HG03060 (cell line): ENCODE measurements around the gene HSP90AB1.
A peak's percentile ranks its signal among the peaks of the same experiment; 100 is the strongest.

Experiments used
- ATAC-seq: cut with Tn5 transposase; IDR thresholded peaks from one replicate; pipeline ENCODE4 v1.9.1; 2021; ENCODE audit warnings: low read depth, moderate number of reproducible peaks; ENCODE audit not compliant: unreplicated experiment

HSP90AB1 gene

DNA sequence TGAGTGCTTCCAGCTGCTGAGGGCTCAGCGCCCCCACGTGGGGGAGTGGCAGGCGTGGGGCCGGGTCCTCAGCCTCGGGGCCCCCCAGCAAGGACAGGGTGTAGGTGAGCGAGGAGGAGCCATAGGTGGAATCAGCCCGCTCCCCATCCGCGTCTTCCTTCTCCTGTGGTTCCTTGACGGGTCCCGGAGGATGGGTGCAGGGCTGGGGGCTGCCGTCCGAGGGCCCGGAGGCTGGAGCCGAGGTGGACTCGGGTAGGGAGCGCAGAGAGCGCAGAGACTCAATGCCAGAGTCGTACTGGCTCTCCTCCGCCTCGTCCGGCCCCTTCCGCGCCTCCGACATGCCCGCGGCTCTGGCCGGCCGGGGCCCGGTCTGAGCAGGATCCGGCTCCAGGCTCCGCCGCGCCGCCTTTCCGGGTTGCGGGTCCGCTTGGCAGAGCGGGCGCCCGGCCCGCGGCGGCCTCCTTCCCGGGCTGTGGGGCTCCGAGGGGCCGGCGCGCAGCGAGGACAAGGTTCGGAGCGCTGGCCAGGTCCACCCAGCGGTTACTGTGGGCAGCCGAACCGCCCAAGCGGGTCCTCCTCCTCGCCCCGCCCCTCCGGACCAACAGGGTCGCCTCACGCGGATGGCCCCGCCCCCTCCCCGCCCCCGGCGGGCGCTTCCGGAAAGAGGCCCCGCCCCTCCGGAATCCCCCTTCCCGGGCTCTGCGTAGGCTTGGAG, 18.3 kb downstream of the HSP90AB1 start, which contains the start of gene NFKBIE:
Gene NFKBIE (minus strand): TSS at position 545 of the 715 bp plus-strand sequence. CDS start 205 bp downstream, at position 340.
- peak; percentile 4 for ATAC-seq

DNA sequence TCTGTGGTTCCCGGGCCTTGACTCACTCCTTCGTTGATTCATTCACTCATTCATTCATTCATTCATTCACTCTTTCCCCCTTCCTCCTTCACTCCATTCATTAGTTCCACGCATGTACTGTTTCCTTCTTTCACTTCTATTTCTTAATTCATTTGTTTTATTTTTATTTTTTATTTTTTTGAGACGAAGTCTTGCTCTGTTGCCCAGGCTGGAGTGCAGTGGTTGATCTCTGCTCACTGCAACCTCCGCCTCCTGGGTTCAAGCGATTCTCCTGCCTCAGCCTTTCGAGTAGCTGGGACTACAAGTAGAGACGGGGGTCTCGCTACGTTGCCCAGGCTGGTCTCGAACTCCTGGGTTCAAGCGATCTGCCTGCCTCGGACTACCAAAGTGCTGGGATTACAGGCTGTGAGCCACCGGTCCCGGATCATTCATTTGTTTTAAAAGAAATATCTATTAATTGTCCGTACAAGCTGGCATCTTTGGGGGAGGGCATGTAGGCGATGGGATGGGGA, 18.9 kb downstream of the HSP90AB1 start:
- peak; percentile 29 for ATAC-seq

DNA sequence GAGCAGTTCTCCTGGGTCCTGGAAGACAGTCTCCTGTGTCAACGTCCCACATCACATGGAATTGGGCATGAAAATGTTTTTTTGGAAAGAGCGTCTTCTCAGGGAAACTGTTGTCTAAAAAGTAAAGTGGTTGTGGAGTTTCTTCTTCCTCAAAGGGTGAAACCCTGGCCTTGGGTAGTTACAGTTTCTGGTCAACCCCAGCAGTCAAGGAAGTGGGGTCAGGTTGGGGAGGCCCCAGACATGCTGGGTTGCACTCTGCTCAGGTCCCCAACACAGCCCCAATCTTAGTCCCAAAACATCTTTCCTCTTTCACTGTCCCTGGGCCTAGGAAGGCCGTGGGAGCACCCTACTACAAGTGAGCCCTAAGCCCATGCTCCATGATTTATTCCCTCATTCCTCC, 19.4 kb downstream of the HSP90AB1 start:
- no peak for ATAC-seq

DNA sequence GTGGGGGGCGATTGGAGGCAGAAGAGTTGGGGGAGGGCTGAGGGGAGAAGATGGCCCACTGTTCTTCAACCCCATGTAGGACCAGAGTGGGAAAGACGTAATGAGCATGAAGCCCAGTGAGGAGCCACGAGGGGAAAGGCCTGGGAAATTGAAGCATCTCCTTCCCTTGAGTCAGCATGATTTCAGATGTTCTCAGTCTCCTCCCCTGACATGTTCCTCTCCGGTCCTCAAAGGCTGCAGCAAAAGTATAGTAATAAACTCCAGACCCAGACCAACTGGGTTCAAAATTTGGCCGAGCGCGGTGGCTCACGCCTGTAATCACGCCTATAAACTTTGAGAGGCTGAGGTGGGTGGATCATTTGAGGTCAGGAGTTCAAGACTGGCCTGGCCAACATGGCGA, 20.4 kb downstream of the HSP90AB1 start:
- ATAC-seq = no peak

DNA sequence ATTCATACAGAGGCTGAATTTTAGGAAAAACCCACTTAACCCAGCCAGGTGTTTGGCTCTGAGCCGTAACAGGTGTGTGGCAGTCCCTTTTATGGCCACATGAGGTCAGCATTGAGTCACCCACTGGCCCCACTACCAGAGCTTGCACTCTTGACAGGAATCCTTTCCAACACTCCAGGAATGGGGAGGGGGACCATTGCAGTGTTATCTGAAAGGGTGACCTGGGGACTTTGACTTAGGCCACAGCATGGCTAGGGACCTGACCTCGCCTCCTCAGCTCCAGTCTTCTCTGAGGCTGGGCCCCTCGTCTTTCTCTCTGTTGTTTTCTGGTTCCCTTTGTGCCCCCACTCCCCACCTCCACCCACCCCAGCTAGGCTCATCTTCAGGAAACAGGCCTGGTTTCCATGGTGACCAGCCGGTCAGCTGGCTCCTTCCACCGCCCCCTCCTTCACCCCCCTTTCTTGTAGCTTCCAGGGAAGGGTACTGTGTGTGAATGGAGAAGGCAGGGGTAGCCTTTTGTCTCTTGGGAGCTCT, 21.3 kb downstream of the HSP90AB1 start:
- ATAC-seq = no peak

DNA sequence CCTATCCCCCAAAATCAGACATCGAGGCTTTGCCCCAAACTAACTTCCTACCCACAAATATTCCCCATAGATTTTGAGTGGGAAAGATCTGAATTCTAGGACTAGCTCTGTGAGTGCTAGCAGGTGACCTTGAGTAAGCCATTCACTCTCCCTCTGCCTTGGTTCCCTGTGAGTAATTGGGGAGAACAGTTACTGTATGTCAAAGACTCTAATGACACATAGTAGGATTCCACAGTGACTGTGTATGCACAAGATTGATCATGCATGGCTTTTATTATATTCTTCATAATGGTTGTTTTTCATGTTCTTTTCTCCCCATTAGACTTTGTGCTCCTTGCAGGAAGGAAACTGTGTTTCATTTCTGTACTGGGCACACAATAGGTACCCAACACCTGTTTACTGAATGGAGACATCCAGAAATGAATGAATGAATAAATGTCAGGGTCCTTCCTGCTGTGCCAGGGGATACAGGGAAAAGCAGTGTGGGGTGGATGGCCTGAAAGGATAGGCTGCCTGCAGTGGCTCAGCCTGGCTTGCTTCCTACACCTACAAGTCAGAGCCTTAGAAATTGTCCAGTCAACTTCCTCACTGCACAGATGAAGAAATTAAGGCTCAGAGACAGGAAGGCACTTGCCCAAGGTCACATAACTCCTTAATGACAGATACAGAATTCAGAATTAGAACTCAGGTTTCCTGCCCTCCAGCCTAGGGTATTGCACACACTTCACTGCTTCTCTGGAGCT, 22.4 kb downstream of the HSP90AB1 start:
- ATAC-seq = no peak

DNA sequence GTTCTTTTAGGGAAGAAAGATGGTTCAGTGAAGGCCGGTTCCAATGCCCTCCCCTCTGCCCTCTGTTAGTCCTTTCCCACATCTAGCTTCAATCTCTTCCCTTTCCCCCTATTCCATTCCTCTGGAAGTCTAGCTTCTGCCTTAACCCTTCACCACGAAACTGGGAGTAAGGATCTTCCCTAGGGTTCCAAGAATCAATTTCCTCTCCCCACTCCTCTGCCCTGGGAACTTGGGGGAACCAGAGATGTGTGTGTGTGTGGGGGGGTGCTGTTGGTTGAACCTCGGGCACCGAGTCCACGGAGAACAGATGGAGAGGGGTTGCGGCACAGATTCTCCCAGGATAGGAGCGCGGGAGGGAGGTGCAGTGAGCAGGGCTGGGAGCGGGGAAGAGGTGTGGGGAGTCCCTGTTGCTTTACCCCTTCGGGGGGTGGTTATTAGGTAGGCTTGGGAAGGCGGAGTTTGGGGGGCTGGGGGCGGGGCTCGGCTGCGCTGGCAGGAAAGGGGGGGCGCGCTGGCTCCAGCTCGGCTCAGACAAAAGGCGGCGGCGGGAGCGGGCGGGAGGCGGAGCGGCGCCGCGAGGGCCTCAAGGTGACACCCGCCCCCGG, 23.1 kb downstream of the HSP90AB1 start, which contains the start of gene TMEM151B:
Gene TMEM151B (plus strand): TSS at position 530 of the 605 bp plus-strand sequence. CDS start 293 bp downstream, outside the sequence.
- no peak for ATAC-seq

DNA sequence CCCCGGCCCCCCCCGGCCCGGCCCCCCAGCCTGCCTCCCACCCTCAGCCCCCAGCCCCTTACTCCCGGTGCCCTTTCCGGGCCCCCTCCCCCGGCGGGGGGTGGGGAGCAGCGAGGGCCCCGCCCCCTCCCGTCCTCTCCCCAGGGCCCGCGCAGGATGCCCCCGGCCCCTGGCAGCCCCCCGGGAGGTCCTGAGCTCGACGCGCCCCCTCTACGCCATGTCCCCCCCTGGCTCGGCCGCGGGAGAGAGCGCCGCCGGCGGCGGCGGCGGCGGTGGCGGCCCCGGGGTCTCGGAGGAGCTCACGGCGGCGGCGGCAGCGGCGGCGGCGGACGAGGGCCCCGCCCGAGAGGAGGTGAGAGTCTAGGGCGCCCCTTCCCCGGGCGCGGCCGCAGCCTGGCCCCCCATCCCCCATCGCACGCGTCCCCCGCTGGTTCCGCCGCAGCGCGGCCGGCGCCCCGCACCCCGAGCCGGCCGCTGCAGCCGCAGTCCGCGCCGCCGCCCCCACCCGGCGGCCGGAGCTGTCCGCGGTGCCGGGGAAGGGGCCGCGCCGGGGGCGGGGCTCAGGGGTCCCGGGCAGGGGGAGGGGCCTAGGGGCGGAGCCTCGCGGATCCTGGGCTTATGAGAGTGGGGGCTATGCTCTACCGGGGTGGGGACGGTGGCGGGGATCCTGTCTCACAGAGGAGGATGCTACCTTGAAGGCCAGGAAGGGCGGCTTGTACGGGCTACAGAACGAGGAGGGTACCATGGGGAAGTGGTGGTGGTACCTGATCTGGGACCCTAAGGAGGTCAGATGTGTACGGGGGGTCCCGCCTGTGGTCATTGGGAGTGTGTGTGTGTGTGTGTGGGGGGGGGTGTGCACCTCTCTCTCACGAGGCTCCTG, 23.9 kb downstream of the HSP90AB1 start:
- no peak for ATAC-seq

DNA sequence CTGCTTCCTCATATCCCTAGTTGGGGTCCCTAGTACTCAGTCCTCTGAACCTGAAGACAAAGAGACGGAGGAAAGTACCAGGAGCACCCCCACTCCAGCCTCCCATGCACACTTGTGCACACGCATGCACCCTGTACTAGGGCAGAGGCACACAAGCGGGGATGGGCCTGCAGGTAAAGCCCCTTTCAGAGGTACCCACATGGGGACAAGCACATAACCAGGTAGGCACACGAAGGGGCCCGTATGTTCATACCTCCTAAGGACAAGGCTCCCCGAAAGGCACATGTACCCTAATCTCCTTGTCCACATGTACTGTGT, 24.5 kb downstream of the HSP90AB1 start:
- no peak for ATAC-seq

DNA sequence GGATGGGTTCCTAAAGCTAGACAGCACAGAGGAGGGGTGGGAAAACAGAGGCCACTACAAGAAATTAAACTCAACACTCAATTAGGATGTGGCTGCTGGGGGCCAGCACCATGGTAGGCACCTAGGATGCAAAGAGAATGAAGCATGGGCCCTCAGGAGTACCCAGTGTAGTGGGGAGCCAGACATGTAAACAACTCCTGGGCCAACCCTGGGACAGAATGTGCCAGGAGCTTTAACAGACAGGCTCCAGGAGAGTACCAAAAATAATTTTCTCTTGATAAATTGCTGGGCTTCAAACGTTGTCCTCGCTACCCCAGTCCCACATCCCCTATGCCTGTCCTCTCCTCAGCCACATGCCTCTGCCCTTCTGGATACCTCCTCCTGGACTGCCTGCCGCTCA, 25.0 kb downstream of the HSP90AB1 start:
- ATAC-seq = no peak

DNA sequence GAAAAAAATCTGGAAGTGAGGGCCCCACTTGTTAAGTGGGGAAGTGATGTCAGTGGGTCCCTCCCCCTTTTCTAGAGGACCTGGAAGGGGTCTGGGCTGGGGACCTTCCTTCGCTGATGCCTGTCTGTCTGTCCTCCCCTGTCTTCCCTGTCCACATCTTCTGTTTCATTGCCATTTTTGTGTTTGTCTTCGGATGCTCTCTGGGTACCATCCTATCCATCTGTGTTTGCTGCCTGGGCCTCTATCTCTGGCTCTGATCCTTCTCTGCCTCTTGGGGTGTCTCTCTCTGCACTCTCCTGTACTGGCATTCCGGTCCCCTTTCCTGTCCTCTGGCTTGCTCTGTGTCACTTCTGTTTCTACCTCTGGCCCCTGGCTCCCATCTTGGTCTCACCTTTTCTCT, 25.6 kb downstream of the HSP90AB1 start:
- no peak for ATAC-seq

DNA sequence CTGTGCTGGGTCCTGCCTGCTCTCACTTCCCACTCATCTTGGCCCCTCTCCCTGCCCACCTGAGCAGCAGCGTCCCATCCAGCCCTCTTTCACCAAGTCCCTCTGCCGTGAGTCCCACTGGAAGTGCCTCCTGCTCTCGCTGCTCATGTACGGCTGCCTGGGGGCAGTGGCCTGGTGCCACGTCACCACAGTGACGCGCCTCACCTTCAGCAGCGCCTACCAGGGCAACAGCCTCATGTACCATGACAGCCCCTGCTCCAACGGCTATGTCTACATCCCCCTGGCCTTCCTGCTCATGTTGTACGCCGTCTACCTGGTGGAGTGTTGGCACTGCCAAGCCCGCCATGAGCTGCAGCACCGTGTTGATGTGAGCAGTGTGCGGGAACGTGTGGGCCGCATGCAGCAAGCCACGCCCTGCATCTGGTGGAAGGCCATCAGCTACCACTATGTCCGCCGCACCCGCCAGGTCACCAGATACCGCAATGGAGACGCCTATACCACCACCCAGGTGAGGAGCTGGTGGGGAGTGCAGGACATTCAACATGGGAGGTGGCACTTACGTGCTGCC, 26.2 kb downstream of the HSP90AB1 start:
- no peak for ATAC-seq

DNA sequence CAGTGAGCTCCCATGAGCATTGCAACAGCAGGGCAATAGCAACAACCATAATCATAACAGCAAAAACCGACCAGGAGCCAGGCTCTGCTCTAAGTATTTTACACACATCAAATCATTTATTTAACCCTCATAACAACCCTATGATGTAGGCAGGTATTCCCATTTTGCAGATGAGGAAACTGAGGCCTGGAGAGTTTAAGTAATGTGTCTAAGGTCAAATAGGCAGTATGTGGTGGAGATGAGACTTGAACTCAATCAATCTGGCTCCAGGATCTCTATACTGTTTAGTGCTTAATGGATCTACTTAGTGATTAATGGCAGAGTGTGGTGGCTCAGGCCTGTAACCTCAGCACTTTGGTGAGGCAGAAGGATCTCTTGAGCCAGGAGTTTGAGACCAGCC, 26.7 kb downstream of the HSP90AB1 start:
- no peak for ATAC-seq

DNA sequence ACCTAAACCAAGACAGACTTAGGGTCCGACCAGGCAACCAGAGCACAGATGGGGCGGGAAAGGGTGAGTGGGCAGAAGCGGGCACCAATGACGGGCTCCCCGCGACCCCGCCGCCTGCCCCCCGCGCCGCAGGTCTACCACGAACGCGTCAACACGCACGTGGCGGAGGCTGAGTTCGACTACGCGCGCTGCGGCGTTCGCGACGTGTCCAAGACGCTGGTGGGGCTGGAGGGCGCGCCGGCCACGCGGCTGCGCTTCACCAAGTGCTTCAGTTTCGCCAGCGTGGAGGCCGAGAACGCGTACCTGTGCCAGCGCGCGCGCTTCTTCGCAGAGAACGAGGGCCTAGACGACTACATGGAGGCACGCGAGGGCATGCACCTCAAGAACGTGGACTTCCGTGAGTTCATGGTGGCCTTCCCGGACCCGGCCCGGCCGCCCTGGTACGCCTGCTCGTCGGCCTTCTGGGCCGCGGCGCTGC, 28.4 kb downstream of the HSP90AB1 start:
- ATAC-seq = no peak

DNA sequence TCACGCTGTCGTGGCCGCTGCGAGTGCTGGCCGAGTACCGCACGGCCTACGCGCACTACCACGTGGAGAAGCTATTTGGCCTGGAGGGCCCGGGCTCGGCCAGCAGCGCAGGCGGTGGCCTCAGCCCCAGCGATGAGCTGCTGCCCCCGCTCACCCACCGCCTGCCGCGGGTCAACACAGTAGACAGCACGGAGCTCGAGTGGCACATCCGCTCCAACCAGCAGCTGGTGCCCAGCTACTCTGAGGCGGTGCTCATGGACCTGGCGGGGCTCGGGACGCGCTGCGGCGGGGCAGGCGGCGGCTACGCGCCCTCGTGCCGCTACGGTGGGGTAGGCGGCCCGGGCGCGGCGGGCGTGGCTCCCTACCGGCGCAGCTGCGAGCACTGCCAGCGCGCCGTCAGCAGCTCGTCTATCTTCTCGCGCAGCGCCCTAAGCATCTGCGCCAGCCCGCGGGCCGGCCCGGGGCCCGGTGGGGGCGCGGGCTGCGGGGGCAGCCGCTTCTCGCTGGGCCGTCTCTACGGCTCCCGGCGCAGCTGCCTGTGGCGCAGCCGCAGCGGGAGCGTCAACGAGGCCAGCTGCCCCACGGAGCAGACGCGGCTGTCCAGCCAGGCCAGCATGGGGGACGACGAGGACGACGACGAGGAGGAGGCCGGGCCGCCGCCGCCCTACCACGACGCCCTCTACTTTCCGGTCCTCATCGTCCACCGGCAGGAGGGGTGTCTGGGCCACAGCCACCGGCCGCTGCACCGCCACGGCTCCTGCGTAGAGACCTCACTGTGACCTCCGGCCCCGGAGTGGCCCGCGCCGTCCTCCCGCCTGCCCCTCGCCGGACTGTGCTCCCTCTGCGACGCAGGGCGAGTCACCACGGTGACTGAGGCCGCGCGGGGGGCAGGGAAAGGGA, 29.1 kb downstream of the HSP90AB1 start:
- ATAC-seq = no peak

DNA sequence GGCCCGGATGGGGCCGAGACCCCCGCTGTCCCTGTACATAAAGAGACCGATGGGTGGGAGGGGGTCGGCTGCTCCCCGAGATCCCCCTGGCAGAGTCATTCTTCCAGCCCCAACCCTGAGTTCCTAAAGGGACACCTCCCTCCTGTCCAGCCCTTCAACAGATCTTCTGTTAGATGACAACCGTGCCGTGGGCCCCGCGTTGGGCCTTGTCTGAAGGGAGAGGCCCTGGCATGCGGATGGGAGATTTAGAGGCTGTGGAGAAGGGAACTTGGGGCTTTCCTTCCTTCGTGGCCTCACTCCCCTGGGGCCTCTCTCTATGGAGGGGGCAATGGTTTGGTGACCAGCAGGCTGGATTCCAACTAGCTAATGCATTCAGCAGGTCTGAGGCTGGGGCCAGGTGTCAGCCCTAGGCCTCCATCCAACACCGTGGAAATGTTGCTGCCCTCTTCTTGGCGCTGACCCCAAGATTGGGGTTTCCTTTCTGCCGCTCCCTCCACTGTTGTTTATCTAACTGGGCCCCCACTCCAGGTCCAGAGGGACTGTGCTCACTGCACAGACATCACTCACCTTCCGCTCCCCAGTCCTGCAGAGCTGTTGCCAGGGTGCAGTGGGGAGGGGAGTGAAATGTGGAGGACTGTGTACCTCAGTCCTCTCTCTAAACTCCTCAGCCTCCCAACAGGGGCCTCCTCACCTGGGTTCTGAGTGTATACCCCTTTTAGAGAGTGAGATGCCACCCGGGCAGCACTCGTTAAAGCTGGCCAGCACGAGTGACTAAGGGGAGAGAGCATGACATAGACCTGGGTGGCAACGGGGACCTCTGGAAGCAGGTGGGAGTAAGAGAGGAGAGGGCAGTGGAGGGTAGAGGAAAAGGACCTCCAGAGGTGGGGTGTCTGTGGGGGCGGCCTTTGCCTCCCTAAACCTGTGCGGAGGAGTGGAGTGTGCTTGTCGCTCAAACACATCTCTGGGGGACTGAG, 30.1 kb downstream of the HSP90AB1 start:
- no peak for ATAC-seq

DNA sequence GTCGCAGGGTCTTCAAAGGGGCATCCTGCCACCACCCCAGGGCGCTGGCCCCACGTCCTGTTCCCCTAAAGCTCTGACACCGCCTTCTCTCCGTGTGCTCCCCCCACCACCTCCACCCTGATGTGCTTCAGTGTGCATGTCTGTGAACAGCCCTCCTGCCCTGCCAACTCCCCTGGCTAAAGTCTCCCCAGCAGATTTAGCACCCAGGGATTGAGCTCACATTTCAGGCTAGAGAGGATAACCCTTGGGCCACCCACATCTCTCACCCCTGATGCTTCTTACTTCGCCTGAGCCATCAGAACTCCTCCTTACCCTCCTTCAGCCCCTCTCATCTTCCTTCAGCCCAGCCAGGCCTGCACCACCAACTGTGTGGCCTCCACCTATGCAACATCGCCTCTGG, 30.9 kb downstream of the HSP90AB1 start:
- ATAC-seq = no peak

DNA sequence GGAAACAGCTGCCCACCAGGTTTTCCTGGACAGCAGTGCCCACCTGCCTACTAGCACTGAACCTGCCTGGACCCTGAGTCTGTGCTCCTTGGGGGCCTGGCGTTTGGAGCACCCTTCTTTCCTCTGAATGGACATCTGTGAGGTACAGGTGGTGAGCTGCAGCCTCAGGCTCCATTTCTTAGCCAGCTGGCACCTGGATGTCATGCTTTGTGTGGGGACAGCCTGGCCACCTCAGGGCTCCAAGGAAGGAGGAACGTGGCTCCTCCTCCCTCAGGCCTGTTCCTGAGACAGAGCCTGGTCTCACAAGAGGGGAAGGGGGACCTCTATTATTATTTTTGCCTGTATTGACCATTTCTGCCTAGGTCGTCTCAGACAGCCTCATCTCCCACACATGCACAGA, 31.4 kb downstream of the HSP90AB1 start:
- no peak for ATAC-seq
